WERI-Rb-1 (cell line): Measurements from ENCODE around the gene CYP3A7.
"Not testable (repeated sequence)": the region's sequence is repeated elsewhere in the genome, so short reads cannot be mapped to it uniquely, and the experiment has no call there.

Experiments
- DNase-seq: peaks from one replicate; pipeline ENCODE4 v3.0.0-alpha.2; 2020
- H3K27ac ChIP-seq: fragments of 250-450 bp; sonication (Bioruptor Pico); 2 replicates; pipeline ENCODE4 v1.5.1; 2020; ENCODE audit warnings: mild to moderate bottlenecking, moderate library complexity
- H3K27me3 ChIP-seq: fragments of 250-450 bp; sonication (Bioruptor Pico); 2 replicates; pipeline ENCODE4 v1.5.1; 2021; ENCODE audit warnings: mild to moderate bottlenecking, low read depth, moderate library complexity; ENCODE audit not compliant: insufficient read depth, severe bottlenecking
- H3K36me3 ChIP-seq: fragments of 250-450 bp; sonication (Bioruptor Pico); 2 replicates; pipeline ENCODE4 v1.5.1; 2020; ENCODE audit warnings: mild to moderate bottlenecking, moderate library complexity
- H3K4me3 ChIP-seq: 2 replicates; pipeline ENCODE4 v1.5.1; 2011; ENCODE audit warnings: low read depth, mild to moderate bottlenecking, control low read depth, low read length
- H3K9me3 ChIP-seq: fragments of 250-450 bp; sonication (Bioruptor Pico); 2 replicates; pipeline ENCODE4 v1.5.1; 2021; ENCODE audit warnings: mild to moderate bottlenecking, moderate library complexity; ENCODE audit not compliant: severe bottlenecking
- TF ChIP-seq, protein P1 (sequence below): IDR thresholded peaks from 2 replicates; pipeline ENCODE4 v1.5.1; 2011; ENCODE audit warnings: low read depth, mild to moderate bottlenecking, control low read depth, inconsistent platforms, low read length

Gene CYP3A7

GRCh38 chr7:99764478-99764877 is 29.5 kb upstream of the CYP3A7 start:
- H3K9me3 ChIP-seq: no peaks in the 10 kb centered on the region
- H3K4me3 ChIP-seq: no peak overlapping the region
- H3K36me3 ChIP-seq: no peaks in the 10 kb centered on the region
- DNase-seq: no peak
- H3K27ac ChIP-seq: no peak overlapping the region
- TF ChIP-seq, protein P1, sequence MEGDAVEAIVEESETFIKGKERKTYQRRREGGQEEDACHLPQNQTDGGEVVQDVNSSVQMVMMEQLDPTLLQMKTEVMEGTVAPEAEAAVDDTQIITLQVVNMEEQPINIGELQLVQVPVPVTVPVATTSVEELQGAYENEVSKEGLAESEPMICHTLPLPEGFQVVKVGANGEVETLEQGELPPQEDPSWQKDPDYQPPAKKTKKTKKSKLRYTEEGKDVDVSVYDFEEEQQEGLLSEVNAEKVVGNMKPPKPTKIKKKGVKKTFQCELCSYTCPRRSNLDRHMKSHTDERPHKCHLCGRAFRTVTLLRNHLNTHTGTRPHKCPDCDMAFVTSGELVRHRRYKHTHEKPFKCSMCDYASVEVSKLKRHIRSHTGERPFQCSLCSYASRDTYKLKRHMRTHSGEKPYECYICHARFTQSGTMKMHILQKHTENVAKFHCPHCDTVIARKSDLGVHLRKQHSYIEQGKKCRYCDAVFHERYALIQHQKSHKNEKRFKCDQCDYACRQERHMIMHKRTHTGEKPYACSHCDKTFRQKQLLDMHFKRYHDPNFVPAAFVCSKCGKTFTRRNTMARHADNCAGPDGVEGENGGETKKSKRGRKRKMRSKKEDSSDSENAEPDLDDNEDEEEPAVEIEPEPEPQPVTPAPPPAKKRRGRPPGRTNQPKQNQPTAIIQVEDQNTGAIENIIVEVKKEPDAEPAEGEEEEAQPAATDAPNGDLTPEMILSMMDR: no peak
- H3K27me3 ChIP-seq: peaks cover 9% of the 10 kb centered on the region

- TF ChIP-seq, protein P1: no peak
- Histone ChIP-seq H3K27ac (no peak overlapping the region), H3K36me3 (no peaks in the 10 kb centered on the region), H3K27me3 (peaks cover 9% of the 10 kb centered on the region), H3K4me3 (no peak overlapping the region), H3K9me3 (no peaks in the 10 kb centered on the region)
- DNase-seq: no peak
These were observed 27.8 kb upstream of the CYP3A7 start for GRCh38 chr7:99762680-99763327.

DNA sequence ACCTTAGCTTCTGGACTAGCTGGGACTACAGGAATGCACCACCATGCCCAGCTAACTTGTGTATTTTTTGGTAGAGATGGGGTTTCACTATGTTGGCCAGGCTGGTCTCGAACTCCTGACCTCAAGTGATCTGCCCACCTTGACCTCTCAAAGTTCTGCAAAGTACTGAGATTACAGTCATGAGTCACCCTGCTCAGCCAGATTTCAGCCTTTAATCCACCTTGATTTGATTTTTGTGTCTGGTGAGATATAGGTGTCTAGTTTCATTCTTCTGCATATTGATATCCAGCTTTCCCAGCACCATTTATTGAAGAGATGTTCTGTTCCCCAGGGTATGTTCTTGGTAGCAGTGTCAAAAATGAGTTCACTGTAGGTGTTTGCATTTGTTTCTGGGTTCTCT is 20.1 kb upstream of the CYP3A7 start:
- Histone ChIP-seq H3K36me3 (no peaks in the 10 kb centered on the region), H3K27me3 (no peaks in the 10 kb centered on the region), H3K27ac (no peak overlapping the region), H3K4me3 (no peak overlapping the region), H3K9me3 (no peaks in the 10 kb centered on the region)
- no peak for DNase-seq
- TF ChIP-seq, protein P1: no peak

GRCh38 chr7:99752356-99752755 is 17.4 kb upstream of the CYP3A7 start:
- Histone ChIP-seq H3K27ac (no peak overlapping the region), H3K9me3 (no peaks in the 10 kb centered on the region), H3K4me3 (no peak overlapping the region), H3K27me3 (no peaks in the 10 kb centered on the region), H3K36me3 (no peaks in the 10 kb centered on the region)
- no peak for DNase-seq
- TF ChIP-seq, protein P1: no peak

- not testable (repeated sequence) for DNase-seq, H3K4me3 ChIP-seq, H3K27me3 ChIP-seq, H3K27ac ChIP-seq, H3K9me3 ChIP-seq, H3K36me3 ChIP-seq
These were observed 16.5 kb upstream of the CYP3A7 start for GRCh38 chr7:99751322-99752052.

GRCh38 chr7:99748846-99749579 is 14.0 kb upstream of the CYP3A7 start:
- Histone ChIP-seq H3K4me3 (no peak overlapping the region), H3K27ac (no peak overlapping the region), H3K9me3 (no peaks in the 10 kb centered on the region), H3K36me3 (no peaks in the 10 kb centered on the region), H3K27me3 (no peaks in the 10 kb centered on the region)
- no peak for DNase-seq
- TF ChIP-seq, protein P1: no peak

- not testable (repeated sequence) for DNase-seq, H3K4me3 ChIP-seq, H3K27me3 ChIP-seq, H3K36me3 ChIP-seq, H3K27ac ChIP-seq, H3K9me3 ChIP-seq
These were observed 11.9 kb upstream of the CYP3A7 start for GRCh38 chr7:99746915-99747314.

DNA sequence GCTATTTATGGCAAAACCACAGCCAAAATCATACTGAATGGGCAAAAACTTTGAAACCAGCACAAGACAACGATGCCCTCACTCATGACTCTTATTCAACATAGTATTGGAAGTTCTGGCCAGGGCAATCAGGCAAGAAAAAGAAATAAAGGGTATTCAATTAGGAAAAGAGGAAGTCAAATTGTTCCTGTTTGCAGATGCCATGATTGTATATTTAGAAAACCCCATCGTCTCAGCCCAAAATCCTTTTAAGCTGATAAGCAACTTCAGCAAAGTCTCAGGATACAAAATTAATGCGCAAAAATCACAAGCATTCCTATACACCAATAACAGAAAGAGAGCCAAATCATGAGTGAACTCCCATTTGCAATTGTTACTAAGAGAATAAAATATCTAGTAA is 10.4 kb upstream of the CYP3A7 start:
- H3K27ac ChIP-seq, DNase-seq, H3K27me3 ChIP-seq, H3K36me3 ChIP-seq, H3K9me3 ChIP-seq, H3K4me3 ChIP-seq: not testable (repeated sequence)
